ENCODE results near the gene LGR6. TPM values are rescaled to one million over a fixed set of nuclear protein-coding genes. Genes with fewer than 3 reads are reported as not detected.

LGR6 gene
- total and polyA plus RNA-seq, 7 experiments from 2014 or later, result 0.16 to 5.8 (median 0.33) TPM; not detected in 1

DNA sequence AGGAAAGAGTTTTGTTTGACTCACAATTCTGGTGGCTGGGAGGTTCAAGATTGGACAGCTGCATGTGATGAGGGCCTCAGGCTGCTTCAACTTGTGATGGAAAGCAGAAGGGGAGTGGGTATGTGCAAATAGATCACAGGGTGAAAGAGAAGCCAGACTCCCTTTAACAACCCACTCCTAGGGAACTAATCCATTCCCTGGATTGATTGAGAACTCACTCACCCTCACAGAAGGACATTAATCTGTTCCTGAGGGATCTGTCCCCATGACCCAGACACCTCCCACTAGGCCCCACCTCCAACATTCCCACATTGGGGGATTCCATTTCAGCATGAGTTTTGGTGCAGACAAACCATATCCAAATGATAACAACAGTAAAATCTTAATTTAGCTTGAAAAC lies 122.6 kb downstream of the LGR6 start:
- Histone ChIP-seq H3K36me3 (ENCODE audit: control insufficient read depth in 2 of 3, insufficient read depth in 3 of 3, low read length in 3 of 3) (no peaks in the 10 kb centered on the region), H3K27me3 (ENCODE audit: control insufficient read depth in 2 of 2, insufficient read depth in 2 of 2, low read length in 2 of 2) (no peaks in the 10 kb centered on the region), H3K4me1 (ENCODE audit: control insufficient read depth in 2 of 2, insufficient read depth in 2 of 2, low read length in 2 of 2) (no peaks in the 10 kb centered on the region), H3K27ac (ENCODE audit: low read depth, low read length) (no peak overlapping the region), H3K4me3 (ENCODE audit: low read length) (no peak overlapping the region), H3K9me3 (ENCODE audit: control insufficient read depth in 2 of 3, low read length in 3 of 3) (no peaks in the 10 kb centered on the region)
- Mint-ChIP-seq H3K27ac (no peak overlapping the region), H3K4me1 (peaks cover 0 to 10% (median 0%) of the 10 kb centered on the region in 7 donors), H3K9me3 (no peaks in the 10 kb centered on the region), H3K27me3 (peaks cover 0 to 29% (median 0%) of the 10 kb centered on the region in 5 donors), H3K4me3 (no peak overlapping the region), H3K36me3 (no peaks in the 10 kb centered on the region)
- CTCF ChIA-PET, result interaction anchor here (1.0 to 5.0 kb wide), 9 partner anchors 35 to 161 kb away, joined by 3 to 19 read pairs (median 9); partner anchors contain the start of gene LGR6
- intact Hi-C loops (cut with micrococcal nuclease), result loop anchor here in 1 of 2 donors (5.0 kb wide), 1 partner anchor 309 kb away; no protein-coding TSS in a partner anchor
- ATAC-seq (no peak), DNase-seq (no peak)
- POLR2A ChIA-PET, result interaction anchor here (0.6 kb wide), 1 partner anchor 1478 kb away, joined by 5 read pairs; no protein-coding TSS in a partner anchor

GRCh38 chr1:202317941-202318925 lies 124.6 kb downstream of the LGR6 start:
- H3K4me1 Mint-ChIP-seq, result peaks cover 0 to 4% (median 0%) of the 10 kb centered on the region in 7 donors
- intact Hi-C loops (cut with micrococcal nuclease), result loop anchor here in 1 of 2 donors (5.0 kb wide), 1 partner anchor 311 kb away; no protein-coding TSS in a partner anchor
- no peak overlapping the region for H3K27ac Mint-ChIP-seq
- H3K36me3 Mint-ChIP-seq, result no peaks in the 10 kb centered on the region
- Histone ChIP-seq H3K4me1 (ENCODE audit: control insufficient read depth in 2 of 2, insufficient read depth in 2 of 2, low read length in 2 of 2) (no peaks in the 10 kb centered on the region), H3K9me3 (ENCODE audit: control insufficient read depth in 2 of 3, low read length in 3 of 3) (no peaks in the 10 kb centered on the region), H3K36me3 (ENCODE audit: control insufficient read depth in 2 of 3, insufficient read depth in 3 of 3, low read length in 3 of 3) (no peaks in the 10 kb centered on the region), H3K4me3 (ENCODE audit: low read length) (no peak overlapping the region), H3K27me3 (ENCODE audit: control insufficient read depth in 2 of 2, insufficient read depth in 2 of 2, low read length in 2 of 2) (no peaks in the 10 kb centered on the region), H3K27ac (ENCODE audit: low read depth, low read length) (no peak overlapping the region)
- H3K27me3 Mint-ChIP-seq, result peaks cover 0 to 20% (median 0%) of the 10 kb centered on the region in 5 donors
- ChIA-PET POLR2A (no interaction called here), CTCF (interaction anchor here (1.1 kb wide), 1 partner anchor 126 kb away, joined by 4 read pairs; no protein-coding TSS in a partner anchor)
- DNase-seq, result no peak
- H3K9me3 Mint-ChIP-seq, result no peaks in the 10 kb centered on the region
- no peak for ATAC-seq
- no peak overlapping the region for H3K4me3 Mint-ChIP-seq

GRCh38 chr1:202319381-202320080 lies 125.9 kb downstream of the LGR6 start:
- intact Hi-C loops (cut with micrococcal nuclease), result loop anchor here in 1 of 2 donors (5.0 kb wide), 1 partner anchor 312 kb away; no protein-coding TSS in a partner anchor
- H3K27me3 ChIP-seq (ENCODE audit: control insufficient read depth in 2 of 2, insufficient read depth in 2 of 2, low read length in 2 of 2), result no peaks in the 10 kb centered on the region
- POLR2A ChIA-PET, result no interaction called here

GRCh38 chr1:202320081-202320405 lies 126.4 kb downstream of the LGR6 start:
- no peaks in the 10 kb centered on the region for H3K4me1 ChIP-seq (ENCODE audit: control insufficient read depth in 2 of 2, insufficient read depth in 2 of 2, low read length in 2 of 2)
- CTCF ChIA-PET, result interaction anchor here (0.6 to 1.0 kb wide), 2 partner anchors 46 to 378 kb away, joined by 3 to 4 read pairs; no protein-coding TSS in a partner anchor
- Mint-ChIP-seq H3K9me3 (no peaks in the 10 kb centered on the region), H3K27ac (no peak overlapping the region), H3K4me3 (no peak overlapping the region), H3K36me3 (no peaks in the 10 kb centered on the region), H3K27me3 (peaks cover 0 to 13% (median 0%) of the 10 kb centered on the region in 5 donors), H3K4me1 (peaks cover 0 to 4% (median 0%) of the 10 kb centered on the region in 7 donors)
- no peak overlapping the region for H3K4me3 ChIP-seq (ENCODE audit: low read length)
- H3K27ac ChIP-seq (ENCODE audit: low read depth, low read length), result no peak overlapping the region
- intact Hi-C loops (cut with micrococcal nuclease), result no loop called here
- H3K36me3 ChIP-seq (ENCODE audit: control insufficient read depth in 2 of 3, insufficient read depth in 3 of 3, low read length in 3 of 3), result no peaks in the 10 kb centered on the region
- ATAC-seq, result no peak
- H3K27me3 ChIP-seq (ENCODE audit: control insufficient read depth in 2 of 2, insufficient read depth in 2 of 2, low read length in 2 of 2), result no peaks in the 10 kb centered on the region
- no peaks in the 10 kb centered on the region for H3K9me3 ChIP-seq (ENCODE audit: control insufficient read depth in 2 of 3, low read length in 3 of 3)
- POLR2A ChIA-PET, result no interaction called here
- DNase-seq, result peak in 1 of 9 donors; percentile 7

More at GRCh38 chr1:202319381-202320080, 125.9 kb downstream of the LGR6 start:
- Histone ChIP-seq H3K9me3 (ENCODE audit: control insufficient read depth in 2 of 3, low read length in 3 of 3) (no peaks in the 10 kb centered on the region), H3K4me3 (ENCODE audit: low read length) (no peak overlapping the region), H3K36me3 (ENCODE audit: control insufficient read depth in 2 of 3, insufficient read depth in 3 of 3, low read length in 3 of 3) (no peaks in the 10 kb centered on the region), H3K4me1 (ENCODE audit: control insufficient read depth in 2 of 2, insufficient read depth in 2 of 2, low read length in 2 of 2) (no peaks in the 10 kb centered on the region), H3K27ac (ENCODE audit: low read depth, low read length) (no peak overlapping the region)
- CTCF ChIA-PET, result interaction anchor here (0.6 to 1.1 kb wide), 4 partner anchors 14 to 378 kb away, joined by 3 to 4 read pairs (median 4); no protein-coding TSS in a partner anchor
- no peak for ATAC-seq
- no peak for DNase-seq
- Mint-ChIP-seq H3K27me3 (peaks cover 0 to 13% (median 0%) of the 10 kb centered on the region in 5 donors), H3K4me3 (no peak overlapping the region), H3K27ac (no peak overlapping the region), H3K36me3 (no peaks in the 10 kb centered on the region), H3K4me1 (peaks cover 0 to 4% (median 0%) of the 10 kb centered on the region in 7 donors), H3K9me3 (no peaks in the 10 kb centered on the region)

GRCh38 chr1:202323731-202324130 lies 130.1 kb downstream of the LGR6 start:
- no peak for DNase-seq
- POLR2A ChIA-PET, result no interaction called here
- Histone ChIP-seq H3K4me1 (ENCODE audit: control insufficient read depth in 2 of 2, insufficient read depth in 2 of 2, low read length in 2 of 2) (no peaks in the 10 kb centered on the region), H3K36me3 (ENCODE audit: control insufficient read depth in 2 of 3, insufficient read depth in 3 of 3, low read length in 3 of 3) (no peaks in the 10 kb centered on the region), H3K27ac (ENCODE audit: low read depth, low read length) (no peak overlapping the region), H3K9me3 (ENCODE audit: control insufficient read depth in 2 of 3, low read length in 3 of 3) (no peaks in the 10 kb centered on the region), H3K27me3 (ENCODE audit: control insufficient read depth in 2 of 2, insufficient read depth in 2 of 2, low read length in 2 of 2) (no peaks in the 10 kb centered on the region), H3K4me3 (ENCODE audit: low read length) (no peak overlapping the region)
- peaks cover 0 to 2% (median 0%) of the 10 kb centered on the region in 11 donors for H3K9me3 Mint-ChIP-seq
- ATAC-seq, result no peak
- intact Hi-C loops (cut with micrococcal nuclease), result no loop called here
- peaks cover 0 to 4% (median 0%) of the 10 kb centered on the region in 5 donors for H3K27me3 Mint-ChIP-seq
- H3K27ac Mint-ChIP-seq, result no peak overlapping the region
- peaks cover 0 to 4% (median 0%) of the 10 kb centered on the region in 7 donors for H3K4me1 Mint-ChIP-seq
- H3K4me3 Mint-ChIP-seq, result no peak overlapping the region
- H3K36me3 Mint-ChIP-seq, result peaks cover 0 to 3% (median 0%) of the 10 kb centered on the region in 5 donors
- CTCF ChIA-PET, result no interaction called here

DNA sequence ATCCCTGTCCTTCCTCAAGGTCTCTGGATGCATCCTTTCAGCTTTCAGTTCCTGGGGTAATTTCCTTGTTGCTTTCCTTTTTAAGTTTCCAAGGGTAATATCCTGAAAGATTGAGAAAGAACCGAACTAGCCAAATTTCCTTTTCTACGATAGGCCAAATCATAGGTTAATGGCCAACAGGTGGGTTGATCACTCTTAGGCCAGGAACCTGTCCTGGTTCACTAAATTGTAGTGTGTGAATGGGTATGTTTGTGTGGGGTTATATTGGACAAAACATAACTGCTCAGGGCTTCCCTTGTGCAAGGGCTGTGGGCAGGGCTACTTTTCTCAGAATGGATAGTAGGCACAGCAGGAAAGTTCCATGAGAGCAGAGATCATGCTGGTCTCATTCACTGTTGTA lies 131.0 kb downstream of the LGR6 start:
- Histone ChIP-seq H3K27ac (ENCODE audit: low read depth, low read length) (no peak overlapping the region), H3K4me3 (ENCODE audit: low read length) (no peak overlapping the region), H3K4me1 (ENCODE audit: control insufficient read depth in 2 of 2, insufficient read depth in 2 of 2, low read length in 2 of 2) (no peaks in the 10 kb centered on the region), H3K9me3 (ENCODE audit: control insufficient read depth in 2 of 3, low read length in 3 of 3) (no peaks in the 10 kb centered on the region), H3K27me3 (ENCODE audit: control insufficient read depth in 2 of 2, insufficient read depth in 2 of 2, low read length in 2 of 2) (no peaks in the 10 kb centered on the region), H3K36me3 (ENCODE audit: control insufficient read depth in 2 of 3, insufficient read depth in 3 of 3, low read length in 3 of 3) (no peaks in the 10 kb centered on the region)
- Mint-ChIP-seq H3K27me3 (no peaks in the 10 kb centered on the region), H3K4me3 (no peak overlapping the region), H3K36me3 (peaks cover 0 to 5% (median 0%) of the 10 kb centered on the region in 5 donors), H3K9me3 (peaks cover 0 to 2% (median 0%) of the 10 kb centered on the region in 11 donors), H3K4me1 (peaks cover 0 to 3% (median 0%) of the 10 kb centered on the region in 7 donors), H3K27ac (no peak overlapping the region)
- ATAC-seq, result no peak
- POLR2A ChIA-PET, result no interaction called here
- intact Hi-C loops (cut with micrococcal nuclease), result no loop called here
- DNase-seq, result no peak
- CTCF ChIA-PET, result no interaction called here
